ENCODE results near the gene ESRRG.

GRCh38 chr1:216580538-216581057 is 142.6 kb downstream of the ESRRG start:
- TF ChIP-seq CTCF (IDR thresholded peaks at IDR 0.05) = no peak
- TF ChIP-seq POLR2A (IDR thresholded peaks at IDR 0.05) = no peak

Measured in esophagus squamous epithelium (tissue), 4 donors.